Measurements from ENCODE around the gene CLNK. TPM values are rescaled to one million over a fixed set of nuclear protein-coding genes. Genes with fewer than 3 reads are reported as not detected.

CLNK gene, protein sequence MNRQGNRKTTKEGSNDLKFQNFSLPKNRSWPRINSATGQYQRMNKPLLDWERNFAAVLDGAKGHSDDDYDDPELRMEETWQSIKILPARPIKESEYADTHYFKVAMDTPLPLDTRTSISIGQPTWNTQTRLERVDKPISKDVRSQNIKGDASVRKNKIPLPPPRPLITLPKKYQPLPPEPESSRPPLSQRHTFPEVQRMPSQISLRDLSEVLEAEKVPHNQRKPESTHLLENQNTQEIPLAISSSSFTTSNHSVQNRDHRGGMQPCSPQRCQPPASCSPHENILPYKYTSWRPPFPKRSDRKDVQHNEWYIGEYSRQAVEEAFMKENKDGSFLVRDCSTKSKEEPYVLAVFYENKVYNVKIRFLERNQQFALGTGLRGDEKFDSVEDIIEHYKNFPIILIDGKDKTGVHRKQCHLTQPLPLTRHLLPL
- total RNA-seq, result not detected in 2 replicates

GRCh38 chr4:10684631-10685030 lies at the start of gene CLNK:
TSS of gene CLNK (minus strand) at chr4:10684768. CDS start at chr4:10667869, 16,899 bp downstream.

DNA sequence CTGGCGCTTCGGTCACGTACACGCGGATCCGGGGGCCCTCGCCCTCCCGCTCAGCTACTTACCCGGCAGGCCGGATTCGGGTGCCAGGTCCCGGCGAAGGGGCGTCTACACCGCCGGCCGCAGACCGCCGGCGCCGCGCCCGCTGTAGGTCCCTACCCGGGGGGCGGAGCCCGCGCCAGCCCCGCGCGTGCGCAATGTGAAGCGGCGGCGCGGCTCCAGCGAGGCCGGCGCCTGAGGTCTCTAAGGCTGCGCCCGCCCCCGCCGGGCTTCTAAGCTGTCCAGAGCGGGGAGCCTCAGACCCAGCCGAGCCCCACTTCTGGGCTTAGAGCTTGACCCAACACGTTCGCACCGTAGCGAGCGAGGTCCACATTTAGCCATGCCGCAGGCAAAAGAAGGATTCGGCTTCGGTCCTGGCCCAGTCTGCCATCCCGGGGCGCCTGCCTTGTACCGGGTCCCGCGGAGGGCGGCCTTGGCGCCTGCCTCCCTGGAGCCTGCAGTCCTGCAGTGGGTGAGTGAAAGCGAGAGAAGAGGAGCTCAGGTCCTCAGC lies 227.2 kb downstream of the CLNK start, which contains the start of gene ZNF518B:
Gene ZNF518B, minus strand, starts transcription at position 172 of the 547 bp plus-strand sequence. CDS start 11,098 bp downstream, outside the sequence.

Other genes starting within 250 kb of the CLNK start
- gene ZNF518B, start 227.3 kb downstream of the CLNK start, total RNA-seq, result 33.8 and 41.4 TPM in 2 replicates

All from regular cardiac myocyte (primary cell).